Body of pancreas (tissue), 4 donors: ENCODE measurements around the gene MAGIX. TPM values are rescaled to one million over a fixed set of nuclear protein-coding genes. Genes with fewer than 3 reads are reported as not detected.

Experiments used
- ATAC-seq: fragments of 150-250 bp; one replicate; pipeline ENCODE4 v1.9.1; 2016
- DNase-seq, 4 donors: peaks; one replicate each; pipeline ENCODE4 v3.0.0-alpha.2; 2019
- H3K27ac ChIP-seq, 4 donors: fragments of 200-600 bp; sonication (generic); 1 replicate in 3 of 4; 2 replicates in 1 of 4; pipeline versions ENCODE4 v1.5.1 to v1.6.1; 2016 to 2019; ENCODE audit warnings: mild to moderate bottlenecking in 1 of 4, mixed read lengths in 1 of 4, moderate library complexity in 1 of 4
- H3K27me3 ChIP-seq, 2 donors: fragments of 200-600 bp; sonication (generic); one replicate each; pipeline ENCODE4 v1.6.0; 2016; ENCODE audit warnings: mild to moderate bottlenecking in 1 of 2
- H3K36me3 ChIP-seq, 2 donors: fragments of 200-600 bp; sonication (generic); replicated peaks in 1 of 2; 2 replicates each; pipeline ENCODE4 v1.5.1; 2016; ENCODE audit warnings: low read depth in 2 of 2; ENCODE audit not compliant: insufficient read depth in 1 of 2
- H3K4me1 ChIP-seq: fragments of 200-600 bp; sonication (generic); one replicate; pipeline ENCODE4 v1.6.0; 2016
- H3K4me3 ChIP-seq, 2 donors: fragments of 200-600 bp; sonication (generic); 1 replicate in 1 of 2; 2 replicates in 1 of 2; pipeline ENCODE4 v1.5.1; 2016 to 2019
- H3K9me3 ChIP-seq, 3 donors: fragments of 200-600 bp; sonication (generic); 1 replicate in 2 of 3; 2 replicates in 1 of 3; pipeline ENCODE4 v1.5.1; 2016
- POLR2A ChIP-seq, 3 donors: fragments of 450-650 bp; IDR thresholded peaks; one replicate each; pipeline ENCODE4 v1.6.1; 2016; ENCODE audit warnings: antibody characterized with exemption in 3 of 3, mild to moderate bottlenecking in 2 of 3
- WGBS, 2 donors: methylation state at CpG; one replicate each; pipeline ENCODE4 v1.1.5; 2017; 5-methylcytosine and 5-hydroxymethylcytosine counted together
- intact Hi-C: fragments of 100-400 bp; cut with DNase I; formaldehyde crosslinking; loops from one replicate; pipeline ENCODE4 v1.15.1; 2023
- total RNA-seq, 2 donors: library from RNA; depleted of rRNA; stranded (reverse); fragments of >200 nt; gene quantifications; one replicate each; pipeline ENCODE4 v1.1.0, GENCODE V29; 2016
- TF ChIP-seq, protein P1 (sequence below), 7 experiments: fragments of 450-650 bp in 4 of 7; fragments of 200-600 bp in 3 of 7; sonication (generic) in 3 of 7; IDR thresholded peaks; one replicate each; pipeline ENCODE4 v1.5.1; 2016 to 2019; ENCODE audit warnings: antibody characterized with exemption in 7 of 7

The MAGIX gene
- total RNA-seq, 2 donors from 2014 or later: 13.2 to 40.9 TPM

DNA sequence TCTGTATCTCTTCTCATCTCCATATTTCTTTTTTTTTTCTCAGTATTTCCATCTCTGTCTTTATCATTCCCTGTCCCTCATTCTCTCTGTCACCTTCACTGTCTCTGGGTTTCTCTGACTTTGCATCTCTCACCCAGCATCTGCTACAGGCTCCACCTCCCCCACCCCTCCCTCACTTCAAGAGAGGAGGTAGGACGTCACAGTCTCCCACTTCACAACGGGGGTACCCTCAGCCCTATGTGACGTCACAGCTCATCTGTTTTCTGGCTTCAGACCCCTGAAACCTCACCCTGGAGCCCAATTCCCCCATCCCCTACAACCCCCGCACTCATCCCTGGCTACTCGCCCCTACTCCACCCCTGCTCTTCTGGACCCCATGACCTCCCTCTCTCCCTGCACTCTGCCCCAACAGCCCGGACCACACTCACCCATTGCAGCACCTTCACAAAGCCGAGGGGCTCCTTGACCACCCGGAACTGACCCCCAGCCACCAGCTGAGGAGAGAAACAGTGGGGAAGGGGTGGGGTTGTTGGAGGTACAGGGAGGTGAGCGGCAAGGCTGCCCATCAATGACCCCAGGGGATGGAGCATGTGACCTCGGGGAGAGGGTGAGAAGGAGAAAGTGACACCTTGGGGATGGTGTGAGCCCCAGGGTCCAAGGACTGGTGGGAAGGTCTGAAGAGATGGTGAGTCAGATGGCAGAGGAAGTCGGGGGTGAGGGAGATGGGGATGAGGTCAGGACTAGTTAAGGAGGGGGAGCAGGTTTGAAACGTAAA lies 36.2 kb downstream of the MAGIX start:
- Histone ChIP-seq H3K4me3 (no peak overlapping the region), H3K27ac (no peak overlapping the region), H3K27me3 (no peaks in the 10 kb centered on the region), H3K9me3 (no peaks in the 10 kb centered on the region), H3K36me3 (no peaks in the 10 kb centered on the region), H3K4me1 (peaks cover 15% of the 10 kb centered on the region)
- 24 to 32% methylated on average over 10 of the region's 12 CpGs for WGBS, 2 donors
- intact Hi-C loops: no loop called here
- no peak for TF ChIP-seq POLR2A (IDR thresholded peaks at IDR 0.05)
- TF ChIP-seq, protein P1, sequence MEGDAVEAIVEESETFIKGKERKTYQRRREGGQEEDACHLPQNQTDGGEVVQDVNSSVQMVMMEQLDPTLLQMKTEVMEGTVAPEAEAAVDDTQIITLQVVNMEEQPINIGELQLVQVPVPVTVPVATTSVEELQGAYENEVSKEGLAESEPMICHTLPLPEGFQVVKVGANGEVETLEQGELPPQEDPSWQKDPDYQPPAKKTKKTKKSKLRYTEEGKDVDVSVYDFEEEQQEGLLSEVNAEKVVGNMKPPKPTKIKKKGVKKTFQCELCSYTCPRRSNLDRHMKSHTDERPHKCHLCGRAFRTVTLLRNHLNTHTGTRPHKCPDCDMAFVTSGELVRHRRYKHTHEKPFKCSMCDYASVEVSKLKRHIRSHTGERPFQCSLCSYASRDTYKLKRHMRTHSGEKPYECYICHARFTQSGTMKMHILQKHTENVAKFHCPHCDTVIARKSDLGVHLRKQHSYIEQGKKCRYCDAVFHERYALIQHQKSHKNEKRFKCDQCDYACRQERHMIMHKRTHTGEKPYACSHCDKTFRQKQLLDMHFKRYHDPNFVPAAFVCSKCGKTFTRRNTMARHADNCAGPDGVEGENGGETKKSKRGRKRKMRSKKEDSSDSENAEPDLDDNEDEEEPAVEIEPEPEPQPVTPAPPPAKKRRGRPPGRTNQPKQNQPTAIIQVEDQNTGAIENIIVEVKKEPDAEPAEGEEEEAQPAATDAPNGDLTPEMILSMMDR (IDR thresholded peaks at IDR 0.05): no peak
- no peak for ATAC-seq
- no peak for DNase-seq

DNA sequence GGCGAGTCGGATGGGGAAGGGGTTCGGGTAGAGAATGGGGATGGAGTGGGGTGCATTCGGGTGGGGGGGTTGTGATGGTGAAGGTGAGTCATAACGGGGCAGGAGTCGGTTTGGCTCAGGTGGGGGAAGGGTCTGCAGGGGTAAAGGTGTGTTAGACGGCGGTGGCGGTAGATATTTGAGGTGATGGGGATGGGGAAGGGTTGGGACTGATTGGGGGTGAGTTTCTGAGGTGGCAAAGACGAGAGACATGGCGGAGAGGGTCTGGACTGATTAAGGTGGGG lies 36.7 kb downstream of the MAGIX start:
- WGBS, 2 donors: 12 to 15% methylated on average over 7 to 11 of the region's 11 CpGs
- intact Hi-C loops: no loop called here
- no peaks in the 10 kb centered on the region for H3K9me3 ChIP-seq
- DNase-seq: no peak
- H3K27me3 ChIP-seq: no peaks in the 10 kb centered on the region
- TF ChIP-seq, protein P1 (IDR thresholded peaks at IDR 0.05): no peak
- TF ChIP-seq POLR2A (IDR thresholded peaks at IDR 0.05): no peak
- no peaks in the 10 kb centered on the region for H3K36me3 ChIP-seq
- no peak overlapping the region for H3K4me3 ChIP-seq
- no peak overlapping the region for H3K27ac ChIP-seq
- H3K4me1 ChIP-seq: peaks cover 15% of the 10 kb centered on the region
- no peak for ATAC-seq

DNA sequence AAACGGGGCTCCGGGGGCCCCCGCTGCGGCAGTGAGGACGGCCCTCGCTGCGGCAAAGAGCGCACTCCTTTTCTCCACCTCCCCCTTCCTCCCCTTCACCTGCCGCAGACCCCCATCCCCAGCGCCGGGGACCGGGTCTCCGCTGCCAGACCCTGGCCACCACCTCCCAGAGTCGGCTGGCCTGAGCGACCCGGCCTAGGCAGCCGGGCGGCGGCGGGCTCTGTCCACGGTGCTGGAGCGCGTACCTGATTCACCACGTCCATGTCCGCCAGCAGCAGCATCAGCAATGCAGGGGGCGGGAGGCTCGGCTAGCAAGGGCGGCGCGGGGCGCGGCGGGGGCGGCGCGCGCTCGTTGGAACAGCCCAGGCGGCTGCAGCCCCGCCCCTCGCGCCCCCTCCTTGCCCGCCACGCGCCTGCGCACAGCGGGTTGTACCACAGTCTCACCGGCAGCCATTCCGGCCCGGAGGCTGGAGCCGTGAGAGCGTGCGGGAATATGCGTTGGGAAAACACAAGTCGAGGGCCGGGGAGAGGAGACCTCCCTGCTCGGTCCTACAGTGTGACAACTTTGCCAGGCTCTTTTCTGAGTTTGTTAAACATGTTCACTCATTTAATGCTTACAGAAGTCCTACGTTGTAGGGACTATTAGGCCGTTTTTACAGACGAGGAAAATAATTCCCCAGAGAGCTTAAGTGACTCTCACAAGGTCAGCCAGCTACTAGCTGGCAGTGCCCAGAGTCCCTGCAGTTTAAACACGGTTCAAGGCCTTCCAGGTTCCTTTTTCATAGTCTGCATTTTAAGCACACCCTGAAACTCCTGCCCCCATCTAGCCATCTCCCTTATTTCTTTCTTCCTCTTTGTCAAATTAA lies 37.6 kb downstream of the MAGIX start, which contains the start of gene SYP:
Gene SYP, minus strand, starts transcription at position 288 of the 866 bp plus-strand sequence. Its CDS starts 7 bp downstream, at position 281.
- Histone ChIP-seq H3K27me3 (no peaks in the 10 kb centered on the region), H3K4me3 (no peak within 1 kb of the TSS), H3K36me3 (no peaks in the 10 kb centered on the region), H3K9me3 (no peaks in the 10 kb centered on the region), H3K27ac (peak within 1 kb of the TSS; percentile 50 to 81 (median 70)), H3K4me1 (peaks cover 15% of the 10 kb centered on the region)
- intact Hi-C loops: no loop called here
- TF ChIP-seq, protein P1 (IDR thresholded peaks at IDR 0.05): peak in 2 of 7 experiments; percentile 10 to 23
- peak; percentile 44 to 80 (median 80) for TF ChIP-seq POLR2A (IDR thresholded peaks at IDR 0.05)
- peak; percentile 90 to 94 (median 93) for DNase-seq
- WGBS, 2 donors: 2 to 4% methylated on average over 5 to 14 of the region's 61 CpGs
- peak; percentile 95 for ATAC-seq

DNA sequence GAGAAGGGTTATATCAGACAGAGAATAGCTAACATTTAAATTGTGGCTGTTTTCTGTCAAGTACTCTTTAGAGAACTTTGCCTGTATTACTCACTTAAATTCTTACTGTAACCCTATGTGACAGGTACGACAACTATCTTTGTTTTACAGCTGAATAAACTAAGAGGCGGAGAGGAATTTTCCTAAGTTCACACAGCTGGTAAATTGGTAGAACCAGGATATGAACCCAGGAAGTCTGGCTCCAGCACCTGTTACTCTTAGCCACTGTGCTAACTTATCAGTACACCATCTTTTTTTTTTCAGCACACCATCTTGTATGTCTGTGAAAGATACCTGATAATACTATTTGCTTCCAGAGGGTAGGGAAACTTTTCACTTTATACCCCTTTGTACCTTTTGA lies 39.5 kb downstream of the MAGIX start:
- ATAC-seq (peak; percentile 47), DNase-seq (peak in 1 of 4 donors; percentile 45)
- no peak for TF ChIP-seq POLR2A (IDR thresholded peaks at IDR 0.05)
- TF ChIP-seq, protein P1 (IDR thresholded peaks at IDR 0.05): no peak
- no peak overlapping the region for H3K4me3 ChIP-seq
- H3K9me3 ChIP-seq: no peaks in the 10 kb centered on the region
- peaks cover 15% of the 10 kb centered on the region for H3K4me1 ChIP-seq
- H3K27ac ChIP-seq: peak overlapping the region in 3 of 4 donors; percentile 26 to 81 (median 44)
- WGBS, 2 donors: 37 to 40% methylated on average over 2 of the region's 2 CpGs
- no peaks in the 10 kb centered on the region for H3K27me3 ChIP-seq
- no peaks in the 10 kb centered on the region for H3K36me3 ChIP-seq
- intact Hi-C loops: no loop called here
